ENCODE data around the gene CENPW. TPM values are rescaled to one million over a fixed set of nuclear protein-coding genes. Genes with fewer than 3 reads are reported as not detected.

The CENPW gene
- total RNA-seq = 1 to 10 TPM in 1 of 4 donors, not detected in 3; 4.8 TPM

DNA sequence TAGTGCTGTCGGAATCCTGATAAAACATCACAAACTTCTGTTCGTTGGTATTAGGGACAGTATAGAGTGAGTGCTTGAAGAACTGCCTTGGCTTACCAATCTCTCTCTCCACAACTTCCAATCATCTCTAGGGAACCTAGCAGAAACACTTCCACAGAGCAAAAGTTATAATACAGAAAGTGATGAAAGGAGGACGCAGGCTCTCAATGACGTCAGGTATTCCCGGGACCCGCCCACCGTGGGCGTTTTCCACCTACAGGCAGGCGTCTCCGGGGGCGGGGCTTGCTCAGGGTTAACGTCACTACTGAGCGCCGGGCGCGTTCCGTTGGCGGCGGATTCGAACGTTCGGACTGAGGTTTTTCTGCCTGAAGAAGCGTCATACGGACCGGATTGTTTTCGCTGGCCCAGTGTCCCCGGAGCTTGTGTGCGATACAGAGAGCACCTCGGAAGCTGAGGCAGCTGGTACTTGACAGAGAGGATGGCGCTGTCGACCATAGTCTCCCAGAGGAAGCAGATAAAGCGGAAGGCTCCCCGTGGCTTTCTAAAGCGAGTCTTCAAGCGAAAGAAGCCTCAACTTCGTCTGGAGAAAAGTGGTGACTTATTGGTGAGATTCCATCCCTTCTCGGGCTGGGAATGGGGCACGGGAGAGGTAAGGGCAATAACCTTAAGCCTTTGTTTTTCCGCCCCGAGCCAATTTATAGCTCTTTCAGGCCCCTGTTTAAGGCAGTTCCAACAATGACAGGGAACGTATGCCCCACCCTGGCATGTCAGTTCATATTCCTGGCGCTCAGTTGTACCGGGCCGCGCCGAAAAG lies at the start of gene CENPW:
TSS of gene CENPW (plus strand) at position 320 of the 814 bp plus-strand sequence. CDS start at position 479, 159 bp downstream.
- no peak for TF ChIP-seq CTCF (IDR thresholded peaks at IDR 0.05; ENCODE audit: low read depth)

- no peak for TF ChIP-seq CTCF (IDR thresholded peaks at IDR 0.05; ENCODE audit: low read depth)
These were observed 45.9 kb upstream of the CENPW start for GRCh38 chr6:126293891-126294524.

GRCh38 chr6:126300126-126300525 lies 39.8 kb upstream of the CENPW start:
- no peak for TF ChIP-seq CTCF (IDR thresholded peaks at IDR 0.05; ENCODE audit: low read depth)

DNA sequence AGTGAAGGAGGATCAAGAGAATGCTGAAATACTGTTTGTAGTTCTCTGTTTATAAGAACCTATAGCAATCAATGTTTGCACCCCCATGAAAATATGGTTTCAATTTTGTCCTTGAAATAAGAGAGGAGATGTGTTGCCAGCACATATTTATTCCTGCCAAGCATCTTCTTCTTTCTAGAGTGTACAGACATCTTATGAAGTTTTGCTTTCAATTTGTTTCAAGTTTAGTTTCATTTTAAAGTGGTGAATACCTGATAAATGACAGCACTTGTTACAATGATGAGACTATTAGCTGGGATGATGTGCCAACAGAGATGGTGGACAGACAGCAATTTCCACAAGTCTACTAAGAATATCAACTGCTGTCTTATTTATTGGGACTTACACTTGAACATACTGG lies 39.2 kb upstream of the CENPW start:
- no peak for TF ChIP-seq CTCF (IDR thresholded peaks at IDR 0.05; ENCODE audit: low read depth)

DNA sequence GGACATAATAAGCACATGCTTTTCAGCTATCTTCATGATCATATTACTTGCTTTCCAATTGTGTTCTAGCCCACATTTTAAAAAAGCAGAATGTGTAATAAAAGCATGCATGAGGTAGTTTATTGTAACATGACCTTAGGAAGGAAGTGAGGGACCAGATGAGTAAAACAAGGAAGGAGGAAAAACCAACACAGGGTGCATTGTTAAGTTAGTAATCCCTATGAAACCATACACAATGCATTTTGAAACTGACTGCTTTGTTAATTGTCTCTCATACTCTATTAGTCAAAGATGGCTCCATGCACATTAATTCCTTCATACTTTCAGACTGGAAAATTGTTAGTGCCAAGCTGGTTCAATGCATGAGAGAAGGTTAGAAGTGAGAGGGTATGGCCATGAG lies 37.7 kb upstream of the CENPW start:
- TF ChIP-seq CTCF (IDR thresholded peaks at IDR 0.05; ENCODE audit: low read depth) = no peak

- no peak for TF ChIP-seq CTCF (IDR thresholded peaks at IDR 0.05; ENCODE audit: low read depth)
These were observed 32.1 kb upstream of the CENPW start for GRCh38 chr6:126307849-126308248.

GRCh38 chr6:126308362-126308761 lies 31.6 kb upstream of the CENPW start:
- no peak for TF ChIP-seq CTCF (IDR thresholded peaks at IDR 0.05; ENCODE audit: low read depth)

All from subcutaneous adipose tissue (tissue), 4 donors.